ENCODE measurements around the gene PLB1.

The PLB1 gene

DNA sequence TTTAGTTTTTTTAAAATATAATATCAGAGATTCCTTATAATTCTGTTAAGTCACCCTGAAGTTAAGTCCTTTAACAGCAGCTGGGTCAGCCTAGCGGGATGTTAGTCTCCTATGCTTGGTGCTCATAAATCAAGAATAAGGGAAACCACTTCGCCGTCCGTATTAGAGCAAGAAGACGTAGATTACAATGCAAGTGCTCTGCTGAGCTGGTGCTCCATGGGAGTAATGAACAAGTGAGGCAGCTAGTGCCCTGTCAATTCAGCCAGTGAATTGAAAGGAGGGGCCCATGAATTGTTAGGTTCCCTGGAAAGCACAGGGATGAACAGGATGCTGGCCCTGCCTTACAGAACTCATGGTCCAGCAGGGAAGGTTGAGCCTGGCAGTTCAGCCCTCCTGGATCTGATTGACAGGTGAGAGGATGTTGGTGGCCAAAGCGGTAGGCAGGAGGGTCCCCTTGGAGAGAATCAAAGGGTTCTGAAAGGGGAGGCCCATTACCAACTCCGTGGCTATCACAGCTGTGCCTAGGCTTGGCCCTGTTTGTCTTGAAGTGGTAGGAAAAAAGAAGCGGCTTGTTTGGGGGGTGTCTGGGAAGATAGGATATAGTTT, 30.8 kb downstream of the PLB1 start:
- no peak for DNase-seq (ENCODE audit: insufficient read length, low spot score)
- FAIRE-seq = no peak
- no peak for TF ChIP-seq POLR2A (IDR thresholded peaks at IDR 0.05; ENCODE audit: low read depth, low read length)

DNA sequence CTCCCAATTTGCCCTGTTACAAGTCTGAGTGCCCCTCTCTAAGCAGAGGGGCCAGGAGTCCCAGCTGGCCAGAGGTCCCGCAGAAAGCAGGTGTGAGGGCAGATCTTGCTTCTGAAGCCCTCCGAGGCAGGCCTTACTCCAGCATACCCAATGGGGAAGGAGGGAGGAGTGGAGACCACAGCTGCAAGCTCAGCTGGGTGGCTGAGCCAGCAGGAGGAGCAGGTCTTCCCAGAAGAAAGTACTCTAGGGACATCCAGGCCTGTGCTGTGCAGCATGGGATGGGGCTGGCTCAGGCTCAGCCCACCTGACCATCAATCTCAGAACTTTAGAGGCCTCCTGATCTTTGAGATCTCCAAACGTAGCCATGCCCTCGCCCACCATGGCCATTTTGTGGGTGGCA, 31.3 kb downstream of the PLB1 start:
- FAIRE-seq = no peak
- no peak for DNase-seq (ENCODE audit: insufficient read length, low spot score)
- TF ChIP-seq POLR2A (IDR thresholded peaks at IDR 0.05; ENCODE audit: low read depth, low read length) = no peak

DNA sequence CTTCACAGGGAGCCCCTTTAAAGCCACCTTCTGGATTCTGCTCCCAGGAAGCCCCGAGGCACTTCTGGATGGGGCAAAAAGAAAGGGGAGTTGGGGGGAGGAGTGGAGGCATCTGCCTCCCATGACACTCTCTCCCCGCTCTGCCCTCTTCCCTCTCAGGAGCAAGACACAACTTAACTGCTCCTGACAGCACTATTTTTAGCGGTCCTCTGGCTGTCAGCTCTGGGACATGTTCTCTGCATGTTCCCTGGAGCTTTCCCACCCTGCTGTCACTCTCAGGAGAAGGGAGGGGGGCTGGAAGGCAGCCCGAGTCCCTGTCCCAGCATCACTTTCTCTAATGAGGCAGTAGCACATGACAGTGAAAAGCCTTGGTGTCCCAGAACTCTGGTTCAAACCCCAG, 32.3 kb downstream of the PLB1 start:
- TF ChIP-seq POLR2A (IDR thresholded peaks at IDR 0.05; ENCODE audit: low read depth, low read length) = no peak
- DNase-seq (ENCODE audit: insufficient read length, low spot score) = no peak
- FAIRE-seq = no peak

DNA sequence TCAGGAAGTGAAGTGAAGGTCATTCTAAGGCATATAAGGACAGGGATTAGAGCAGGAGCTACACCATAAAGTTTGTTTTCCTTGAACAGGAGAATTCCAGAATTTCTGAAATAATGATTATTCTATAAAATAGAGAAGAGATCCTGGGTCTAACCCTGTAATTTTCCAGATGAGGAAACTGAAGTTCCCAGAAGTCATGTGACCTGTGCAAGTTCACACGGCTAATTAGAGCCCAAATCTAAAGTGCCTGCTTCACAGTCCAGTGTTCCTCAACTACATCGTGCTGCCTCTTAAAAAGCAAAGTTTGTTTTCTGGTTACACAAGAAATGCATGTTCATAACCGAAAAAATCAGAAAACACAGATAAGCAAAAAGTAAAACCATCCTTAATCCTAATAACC, 34.9 kb downstream of the PLB1 start:
- no peak for DNase-seq (ENCODE audit: insufficient read length, low spot score)
- TF ChIP-seq POLR2A (IDR thresholded peaks at IDR 0.05; ENCODE audit: low read depth, low read length) = no peak
- FAIRE-seq = no peak

DNA sequence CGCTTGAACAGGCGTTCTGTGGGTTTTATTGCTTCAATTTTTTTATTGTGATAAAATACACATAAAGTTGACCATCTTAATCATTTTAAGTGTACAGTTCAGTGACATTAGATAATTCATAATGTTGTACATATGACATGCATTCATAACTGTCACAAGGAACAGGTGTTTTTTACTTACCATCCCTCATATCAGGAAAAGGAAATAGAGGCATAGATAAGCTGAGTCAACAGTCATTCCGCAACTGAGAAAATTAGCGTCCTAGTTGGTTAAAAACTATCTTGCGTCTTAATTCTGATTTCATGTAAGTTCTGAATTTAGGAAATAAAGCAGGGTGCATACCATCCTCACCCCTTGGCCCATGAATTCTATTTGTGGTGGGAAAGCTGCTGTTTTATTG, 36.5 kb downstream of the PLB1 start:
- TF ChIP-seq POLR2A (IDR thresholded peaks at IDR 0.05; ENCODE audit: low read depth, low read length) = no peak
- no peak for FAIRE-seq
- no peak for DNase-seq (ENCODE audit: insufficient read length, low spot score)

DNA sequence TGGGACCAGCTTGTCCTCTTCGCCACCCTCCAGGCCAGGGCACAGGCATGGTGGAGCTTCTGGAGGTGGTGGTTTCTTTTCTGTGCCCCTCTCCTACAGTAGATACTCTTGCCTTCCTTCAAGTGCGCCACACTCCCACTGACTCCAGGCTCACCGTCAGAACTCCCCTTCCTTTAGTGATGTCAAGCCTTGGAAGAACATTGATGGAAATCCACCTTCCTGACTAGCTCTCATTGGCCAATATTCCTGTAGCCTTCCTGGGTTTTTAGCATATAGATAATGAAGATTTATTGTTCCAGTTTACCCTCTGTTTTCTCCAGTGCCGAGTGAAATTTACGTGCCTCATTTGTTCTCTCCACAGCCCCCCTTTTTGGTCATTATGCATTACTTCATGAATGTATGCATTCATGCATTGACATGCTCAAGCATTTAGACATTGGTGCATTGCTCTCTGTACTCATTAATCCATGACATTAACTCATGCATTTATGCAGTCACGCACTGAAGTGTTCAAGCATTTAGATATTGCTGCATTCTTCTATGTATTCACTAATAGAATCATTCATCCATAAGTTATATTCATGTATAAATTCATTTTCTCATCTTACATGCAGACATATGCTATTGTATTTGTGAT, 37.3 kb downstream of the PLB1 start:
- TF ChIP-seq POLR2A (IDR thresholded peaks at IDR 0.05; ENCODE audit: low read depth, low read length) = no peak
- no peak for DNase-seq (ENCODE audit: insufficient read length, low spot score)
- no peak for FAIRE-seq

DNA sequence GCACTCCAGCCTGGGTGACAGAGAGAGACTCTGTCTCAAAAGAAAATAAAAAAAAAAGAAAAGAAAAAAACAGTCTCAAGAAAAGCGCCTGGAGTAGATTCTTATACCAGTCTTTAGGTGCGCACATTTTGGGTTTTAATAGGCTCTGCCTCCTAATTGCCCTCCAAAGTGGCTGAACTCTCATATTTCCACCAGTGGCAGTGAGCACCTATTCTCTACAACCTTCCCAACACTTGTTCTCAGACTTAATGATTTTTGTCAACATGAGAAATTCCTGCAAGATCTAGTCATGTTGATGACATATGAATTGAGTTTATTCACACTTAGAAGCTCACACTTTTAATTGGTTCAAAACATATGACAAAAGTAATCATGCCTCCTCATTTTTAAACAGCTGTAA, 39.0 kb downstream of the PLB1 start:
- TF ChIP-seq POLR2A (IDR thresholded peaks at IDR 0.05; ENCODE audit: low read depth, low read length) = no peak
- DNase-seq (ENCODE audit: insufficient read length, low spot score) (no peak), FAIRE-seq (no peak)

DNA sequence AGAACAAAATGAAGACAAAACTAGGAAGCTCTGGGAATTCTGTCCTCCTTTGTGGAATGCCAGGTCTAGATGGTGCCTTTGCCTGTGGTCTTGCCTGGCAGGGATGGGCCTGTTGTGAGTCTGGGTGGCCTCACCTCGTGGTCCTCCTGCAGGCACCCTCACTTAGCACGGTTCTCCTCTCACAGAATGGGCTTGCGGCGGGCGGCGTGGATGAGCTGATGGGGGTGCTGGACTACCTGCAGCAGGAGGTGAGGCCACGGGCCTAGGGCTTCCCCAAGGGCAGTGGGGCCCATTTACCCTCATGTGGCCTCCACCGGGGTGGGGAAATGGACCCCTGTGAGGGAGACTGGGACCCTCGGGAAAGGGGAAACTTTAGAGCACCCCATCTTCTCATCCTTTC, 42.3 kb downstream of the PLB1 start:
- TF ChIP-seq POLR2A (IDR thresholded peaks at IDR 0.05; ENCODE audit: low read depth, low read length) = no peak
- FAIRE-seq = no peak
- no peak for DNase-seq (ENCODE audit: insufficient read length, low spot score)

DNA sequence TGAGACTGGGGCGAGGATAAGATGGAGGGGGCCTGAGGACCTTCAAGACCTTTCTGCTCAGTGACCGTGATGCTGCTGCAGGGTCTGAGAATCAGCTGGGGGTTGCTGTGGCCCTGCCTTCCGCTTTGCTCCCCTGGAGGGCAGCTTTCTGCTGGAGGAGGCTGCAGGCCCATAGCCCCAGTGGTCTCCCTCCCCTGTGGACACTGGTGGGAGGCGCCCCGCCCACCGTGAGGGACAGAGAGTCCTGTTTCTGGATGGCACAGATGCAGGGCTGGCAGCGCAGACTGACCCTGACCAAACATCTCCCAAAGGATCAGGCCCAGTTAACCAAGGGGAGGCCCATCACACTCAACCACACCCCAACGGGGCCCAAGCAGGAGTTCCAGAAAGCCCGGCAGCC, 42.8 kb downstream of the PLB1 start:
- no peak for DNase-seq (ENCODE audit: insufficient read length, low spot score)
- FAIRE-seq = no peak
- no peak for TF ChIP-seq POLR2A (IDR thresholded peaks at IDR 0.05; ENCODE audit: low read depth, low read length)

DNA sequence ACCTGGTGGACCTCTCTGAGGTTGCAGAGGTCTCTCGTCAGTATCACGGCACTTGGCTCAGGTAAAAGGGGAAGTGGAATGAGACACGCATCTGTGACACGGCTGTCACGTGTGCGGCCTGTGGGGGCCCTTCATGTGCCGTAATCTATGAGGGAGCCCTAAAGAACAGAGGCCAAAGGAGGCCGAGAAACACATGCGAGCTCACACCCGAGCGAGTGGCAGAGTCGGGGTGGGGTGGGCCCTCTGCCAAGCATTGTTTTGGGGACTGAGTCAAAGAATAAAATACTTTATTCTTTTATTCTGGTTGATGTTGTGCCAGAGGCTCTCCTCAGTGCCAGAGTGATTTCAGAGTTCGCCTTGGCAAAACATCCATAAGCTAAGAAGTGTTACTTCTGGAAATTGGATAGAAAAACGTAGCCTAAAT, 43.3 kb downstream of the PLB1 start:
- FAIRE-seq (no peak), DNase-seq (ENCODE audit: insufficient read length, low spot score) (no peak)
- no peak for TF ChIP-seq POLR2A (IDR thresholded peaks at IDR 0.05; ENCODE audit: low read depth, low read length)

DNA sequence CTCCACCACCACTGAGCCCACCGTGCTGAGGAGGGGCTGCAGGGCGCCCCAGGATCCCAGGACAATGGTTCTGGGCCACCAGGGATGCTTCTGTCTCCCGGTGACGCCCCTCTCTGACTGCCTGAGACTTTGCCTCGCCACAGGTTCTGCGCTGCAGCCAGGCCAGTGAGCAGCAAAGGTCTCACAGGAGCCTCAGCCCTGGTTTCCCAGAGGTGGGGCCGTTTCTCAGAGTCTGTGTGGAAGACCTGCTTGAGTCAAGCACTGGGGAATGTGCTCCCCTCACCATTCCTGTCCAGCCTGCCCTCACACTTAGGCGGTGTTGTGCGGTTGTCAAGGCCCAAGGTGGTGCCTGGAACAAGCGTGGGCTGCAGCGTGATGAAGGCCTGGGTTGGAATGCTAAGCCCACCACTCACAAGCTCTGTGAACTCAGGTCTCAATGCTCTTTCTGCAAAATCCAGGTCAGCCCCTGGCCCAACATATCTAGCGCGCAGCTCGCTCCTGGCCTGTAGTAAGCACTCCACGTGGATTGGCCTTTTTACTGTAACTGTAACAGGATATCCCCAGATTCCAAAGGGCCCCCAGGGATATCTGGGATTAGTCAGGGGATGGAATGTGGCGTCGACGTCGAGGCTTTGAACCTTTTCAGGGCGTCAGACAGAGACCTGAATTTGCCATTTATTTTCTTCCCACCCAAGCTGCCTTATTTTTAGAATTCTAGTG, 47.6 kb downstream of the PLB1 start:
- no peak for DNase-seq (ENCODE audit: insufficient read length, low spot score)
- no peak for FAIRE-seq
- TF ChIP-seq POLR2A (IDR thresholded peaks at IDR 0.05; ENCODE audit: low read depth, low read length) = no peak

DNA sequence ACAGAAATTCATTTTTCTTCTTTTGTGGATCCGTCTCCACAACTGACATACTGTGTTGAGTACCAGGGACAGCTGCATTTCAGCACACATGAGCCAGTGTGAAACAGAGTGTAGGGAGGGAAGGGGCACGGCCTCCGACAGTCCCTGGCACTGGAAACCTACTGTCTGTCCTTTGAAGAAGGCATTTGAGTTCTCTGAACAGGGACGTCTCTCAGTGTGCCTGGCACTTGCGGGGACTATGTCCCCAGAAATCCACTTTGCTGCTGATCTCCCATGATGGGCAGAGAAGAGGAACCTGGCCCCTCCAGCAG, 48.1 kb downstream of the PLB1 start:
- no peak for TF ChIP-seq POLR2A (IDR thresholded peaks at IDR 0.05; ENCODE audit: low read depth, low read length)
- no peak for FAIRE-seq
- no peak for DNase-seq (ENCODE audit: insufficient read length, low spot score)

DNA sequence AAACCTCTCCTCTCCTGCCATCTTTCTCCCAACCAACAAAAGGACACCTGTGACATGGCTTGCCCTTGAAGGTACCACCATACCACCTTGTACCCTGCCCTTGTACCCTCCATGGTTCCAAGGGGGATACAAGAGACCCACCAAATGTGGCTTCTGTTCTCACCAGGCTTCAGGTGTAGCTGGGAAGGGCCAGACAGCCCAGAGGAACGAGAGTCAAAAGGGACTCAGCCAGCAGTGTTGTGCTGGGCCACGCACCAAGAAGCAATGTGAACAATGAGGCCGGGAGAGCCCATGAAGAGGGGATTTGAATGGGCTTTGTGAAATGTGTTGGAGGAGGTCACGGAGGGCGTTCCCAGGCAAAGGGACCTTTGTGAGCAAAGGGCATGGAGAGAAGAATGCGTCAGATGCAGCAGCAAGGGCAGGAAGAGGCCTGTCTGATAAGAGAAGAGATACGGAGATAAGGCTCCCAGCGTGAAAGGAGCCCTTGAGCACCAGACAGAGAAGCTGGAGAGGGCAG, 48.6 kb downstream of the PLB1 start:
- DNase-seq (ENCODE audit: insufficient read length, low spot score) = no peak
- no peak for TF ChIP-seq POLR2A (IDR thresholded peaks at IDR 0.05; ENCODE audit: low read depth, low read length)
- FAIRE-seq = no peak

DNA sequence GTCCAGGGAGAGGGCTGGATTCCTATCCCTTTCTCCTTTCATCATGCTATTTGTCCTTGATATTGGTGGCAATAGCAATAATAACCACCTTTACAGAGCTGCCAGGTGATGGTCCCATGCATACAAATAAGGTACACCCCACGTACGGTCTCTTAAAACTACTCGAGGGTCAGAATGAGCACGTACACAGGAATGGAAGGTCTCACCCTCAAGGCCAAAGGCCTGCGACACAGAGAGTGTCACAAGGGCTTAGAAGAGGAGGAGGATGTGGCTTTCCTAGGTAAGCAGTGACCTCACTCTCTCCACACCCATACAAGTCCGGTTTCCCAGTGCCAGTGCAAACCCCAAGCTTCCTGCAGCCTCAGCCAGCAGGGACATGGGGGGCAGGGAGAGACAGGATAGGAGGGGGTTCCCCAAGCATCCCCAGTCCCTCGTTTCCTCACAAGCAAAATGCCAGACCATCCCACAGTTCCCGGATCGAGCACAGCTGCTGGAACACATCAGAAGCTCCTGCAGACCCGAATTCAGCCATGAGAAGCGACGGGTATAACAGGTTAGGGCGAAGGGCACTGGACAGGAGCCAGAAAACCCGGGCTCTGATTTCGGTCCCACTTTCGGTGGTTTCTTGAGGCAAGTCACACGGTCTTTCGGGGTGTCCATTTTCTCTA, 49.2 kb downstream of the PLB1 start:
- FAIRE-seq = no peak
- no peak for DNase-seq (ENCODE audit: insufficient read length, low spot score)
- TF ChIP-seq POLR2A (IDR thresholded peaks at IDR 0.05; ENCODE audit: low read depth, low read length) = no peak
